ENCODE data around the gene C10orf90.
"Not testable (repeated sequence)": the region's sequence is repeated elsewhere in the genome, so short reads cannot be mapped to it uniquely, and the experiment has no call there.

Gene C10orf90

DNA sequence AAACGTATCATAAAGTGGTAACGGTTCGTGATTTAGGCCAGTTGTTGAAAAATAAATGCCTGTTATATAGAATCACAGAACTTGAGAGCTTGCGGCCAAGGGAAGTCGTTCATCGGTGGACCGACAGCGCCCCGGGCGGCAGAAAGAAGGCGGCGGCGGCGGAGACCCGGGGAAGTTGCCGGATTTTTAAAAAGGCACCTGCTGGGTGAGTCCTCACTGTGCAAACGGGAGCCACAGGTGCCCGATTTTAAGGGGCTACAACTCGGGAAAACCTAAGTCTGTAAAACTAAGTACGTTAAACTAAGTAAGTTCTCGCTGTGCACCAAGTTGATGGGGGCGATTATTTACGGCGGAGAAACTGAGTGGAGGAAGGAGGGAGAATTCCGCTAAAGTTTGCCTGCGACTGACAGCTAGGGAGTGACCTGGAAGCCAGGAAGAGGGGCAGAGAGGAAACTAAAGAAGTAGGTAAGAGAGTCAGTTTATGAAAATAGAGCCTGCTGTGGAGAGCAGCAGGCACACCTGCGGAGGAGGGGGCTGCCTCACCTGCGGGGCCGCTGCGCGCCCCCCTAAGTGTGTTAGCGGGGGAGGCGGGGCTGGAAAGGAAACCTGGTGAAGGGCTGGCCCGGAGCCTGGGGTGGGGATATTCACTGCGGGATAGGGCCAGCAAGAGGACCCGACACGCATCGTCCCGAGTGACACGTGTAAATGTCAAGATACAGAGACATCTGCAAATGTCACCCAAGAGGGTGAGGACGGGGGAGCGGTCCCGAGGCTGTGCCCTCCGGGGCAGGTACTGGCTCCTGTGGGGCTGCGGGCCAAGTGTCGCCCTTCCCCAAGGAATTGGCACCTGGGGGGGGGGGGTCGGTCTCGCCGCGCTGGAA lies 283.2 kb downstream of the C10orf90 start:
- peak; percentile 3 for DNase-seq

- no peak for DNase-seq
These were observed 286.1 kb downstream of the C10orf90 start for GRCh38 chr10:126384269-126384873.

- DNase-seq, result no peak
These were observed 290.0 kb downstream of the C10orf90 start for GRCh38 chr10:126380352-126381076.

- not testable (repeated sequence) for DNase-seq
These were observed 291.3 kb downstream of the C10orf90 start for GRCh38 chr10:126379166-126379565.

- DNase-seq, result no peak
These were observed 293.5 kb downstream of the C10orf90 start for GRCh38 chr10:126376956-126377355.

- DNase-seq, result no peak
These were observed 294.5 kb downstream of the C10orf90 start for GRCh38 chr10:126375926-126376554.

DNA sequence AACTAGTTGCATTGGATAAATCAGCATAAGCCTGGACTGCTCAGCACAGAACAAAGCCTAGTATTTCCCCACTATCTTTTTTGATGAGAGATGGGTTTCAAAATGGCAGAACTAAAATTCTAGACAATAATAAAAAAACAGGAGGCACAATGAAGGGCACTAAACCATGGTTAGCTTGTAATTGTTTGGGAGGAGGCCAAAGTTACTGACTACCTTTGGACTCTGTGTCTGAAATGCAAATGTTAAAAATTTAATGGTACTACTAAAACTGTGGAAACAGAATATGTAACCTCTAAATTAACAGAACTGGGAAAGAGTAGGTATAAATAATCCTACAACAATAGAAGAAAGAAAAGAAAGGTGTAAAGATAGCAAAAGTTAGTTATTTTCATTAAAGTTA lies 295.2 kb downstream of the C10orf90 start:
- DNase-seq, result no peak

Measured in NCI-H2029 treated with DMSO at 0.1 percent for 48 hours (cell line).